Fibroblast of lung (primary cell): ENCODE results near the gene PADI2. TPM values are rescaled to one million over a fixed set of nuclear protein-coding genes. Genes with fewer than 3 reads are reported as not detected.

Experiments
- DNase-seq, 2 donors: peaks; one replicate each; pipeline versions ENCODE4 v3.0.0 to v3.0.0-alpha.2; 2010; ENCODE audit warnings: low read depth in 2 of 2
- H2AFZ ChIP-seq: 2 replicates; pipeline ENCODE4 v1.5.1; 2012; ENCODE audit warnings: low read length, control low read depth, inconsistent platforms
- H3K27ac ChIP-seq: 2 replicates; pipeline ENCODE4 v1.5.1; 2011; ENCODE audit warnings: low read length, control low read depth; ENCODE audit not compliant: insufficient read depth
- H3K27me3 ChIP-seq: 2 replicates; pipeline ENCODE4 v1.5.1; 2011; ENCODE audit warnings: mild to moderate bottlenecking, low read length; ENCODE audit not compliant: control insufficient read depth, insufficient read depth
- H3K36me3 ChIP-seq: 2 replicates; pipeline ENCODE4 v1.5.1; 2011; ENCODE audit warnings: low read length; ENCODE audit not compliant: control insufficient read depth, insufficient read depth
- H3K4me1 ChIP-seq: 2 replicates; pipeline ENCODE4 v1.5.1; 2011; ENCODE audit warnings: low read length; ENCODE audit not compliant: control insufficient read depth, insufficient read depth; ENCODE audit errors: extremely low read depth
- H3K4me2 ChIP-seq: 2 replicates; pipeline ENCODE4 v1.5.1; 2011; ENCODE audit warnings: low read length, control low read depth; ENCODE audit not compliant: insufficient read depth; ENCODE audit errors: extremely low read depth
- H3K4me3 ChIP-seq, 4 experiments: fragments of 200-600 bp in 1 of 4; sonication (generic) in 1 of 4; replicated peaks in 1 of 4; 2 replicates each; pipeline ENCODE4 v1.5.1; 2011 to 2016; ENCODE audit warnings: low read length in 4 of 4, low read depth in 3 of 4, mild to moderate bottlenecking in 3 of 4, control low read depth in 2 of 4, inconsistent platforms in 1 of 4, mixed read lengths in 1 of 4; ENCODE audit not compliant: insufficient read depth in 1 of 4; ENCODE audit errors: control extremely low read depth in 1 of 4
- H3K79me2 ChIP-seq: 2 replicates; pipeline ENCODE4 v1.5.1; 2012; ENCODE audit warnings: mild to moderate bottlenecking, low read length, inconsistent platforms; ENCODE audit not compliant: control insufficient read depth, insufficient read depth
- H3K9ac ChIP-seq: 2 replicates; pipeline ENCODE4 v1.5.1; 2011; ENCODE audit warnings: mild to moderate bottlenecking, low read length, control low read depth; ENCODE audit not compliant: insufficient read depth
- H3K9me3 ChIP-seq: 2 replicates; pipeline ENCODE4 v1.5.1; 2012; ENCODE audit warnings: low read depth, low read length; ENCODE audit not compliant: control insufficient read depth, insufficient read depth
- H4K20me1 ChIP-seq: 2 replicates; pipeline ENCODE4 v1.5.1; 2011; ENCODE audit warnings: low read length; ENCODE audit not compliant: control insufficient read depth, insufficient read depth; ENCODE audit errors: extremely low read depth
- CTCF ChIP-seq, 2 donors: IDR thresholded peaks in 1 of 2; conservative IDR thresholded peaks in 1 of 2; 1 replicate in 1 of 2; 2 replicates in 1 of 2; pipeline ENCODE4 v1.5.1; 2011 to 2012; ENCODE audit warnings: low read length in 2 of 2, control low read depth in 1 of 2, inconsistent platforms in 1 of 2, low read depth in 1 of 2, mild to moderate bottlenecking in 1 of 2
- EZH2 ChIP-seq: IDR thresholded peaks from 2 replicates; pipeline ENCODE4 v1.5.1; 2012; ENCODE audit warnings: low read length, control low read depth, mild to moderate bottlenecking; ENCODE audit errors: missing control alignments
- polyA plus RNA-seq, 2 donors: library from polyadenylated mRNA; depleted of rRNA in 1 of 2; stranded (reverse) in 1 of 2; unstranded in 1 of 2; fragments of >200 nt; gene quantifications; 2 replicates each; pipeline ENCODE4 v1.2.1, GENCODE V29; 2011 to 2012; ENCODE audit warnings: missing spikeins in 1 of 2
- total RNA-seq: library from RNA; depleted of rRNA; stranded (reverse); fragments of >200 nt; gene quantifications from 2 replicates; pipeline ENCODE4 v1.2.1, GENCODE V29; 2014

Gene PADI2
- total and polyA plus RNA-seq, 2 donors (not counting 1 experiment from before 2014, with no cell fraction given), result 0.03 TPM; not detected in 1

- DNase-seq, result no peak
- Histone ChIP-seq H3K27me3 (peaks cover 3% of the 10 kb centered on the region), H3K27ac (no peak overlapping the region), H3K79me2 (no peaks in the 10 kb centered on the region), H2AFZ (no peak overlapping the region), H4K20me1 (no peaks in the 10 kb centered on the region), H3K36me3 (no peaks in the 10 kb centered on the region), H3K9me3 (no peaks in the 10 kb centered on the region), H3K4me2 (no peak overlapping the region), H3K4me1 (no peaks in the 10 kb centered on the region), H3K9ac (no peak overlapping the region), H3K4me3 (no peak overlapping the region)
- no peak for TF ChIP-seq CTCF (conservative IDR thresholded peaks at IDR 0.05 in 1 of 2, IDR thresholded peaks at IDR 0.05 in 1 of 2; ENCODE audit: low read depth in 1 of 2, low read length in 2 of 2)
- no peak for TF ChIP-seq EZH2
These were observed 21.5 kb downstream of the PADI2 start for GRCh38 chr1:17097787-17098186.

- Histone ChIP-seq H3K9me3 (no peaks in the 10 kb centered on the region), H3K4me2 (no peak overlapping the region), H3K27me3 (peaks cover 3% of the 10 kb centered on the region), H3K4me3 (no peak overlapping the region), H3K9ac (no peak overlapping the region), H2AFZ (no peak overlapping the region), H3K27ac (no peak overlapping the region), H3K4me1 (no peaks in the 10 kb centered on the region), H3K79me2 (no peaks in the 10 kb centered on the region), H4K20me1 (no peaks in the 10 kb centered on the region), H3K36me3 (no peaks in the 10 kb centered on the region)
- DNase-seq, result no peak
- TF ChIP-seq CTCF (conservative IDR thresholded peaks at IDR 0.05 in 1 of 2, IDR thresholded peaks at IDR 0.05 in 1 of 2; ENCODE audit: low read depth in 1 of 2, low read length in 2 of 2) (no peak), EZH2 (no peak)
These were observed 22.1 kb downstream of the PADI2 start for GRCh38 chr1:17097147-17097546.

- Histone ChIP-seq H3K27ac (no peak overlapping the region), H3K79me2 (no peaks in the 10 kb centered on the region), H3K27me3 (peaks cover 3% of the 10 kb centered on the region), H3K4me3 (no peak overlapping the region), H3K9me3 (no peaks in the 10 kb centered on the region), H2AFZ (no peak overlapping the region), H3K4me2 (no peak overlapping the region), H4K20me1 (no peaks in the 10 kb centered on the region), H3K4me1 (no peaks in the 10 kb centered on the region), H3K36me3 (no peaks in the 10 kb centered on the region), H3K9ac (no peak overlapping the region)
- TF ChIP-seq EZH2 (no peak), CTCF (conservative IDR thresholded peaks at IDR 0.05 in 1 of 2, IDR thresholded peaks at IDR 0.05 in 1 of 2; ENCODE audit: low read depth in 1 of 2, low read length in 2 of 2) (no peak)
- DNase-seq, result no peak
These were observed 22.7 kb downstream of the PADI2 start for GRCh38 chr1:17096584-17096983.
